DND-41 (cell line): ENCODE measurements around the gene MANSC4.

ENCODE experiments used
- ATAC-seq: fragments of 200-7000 bp; cut with Tn5 transposase; 3 replicates; pipeline ENCODE4 v1.9.1; 2021; ENCODE audit warnings: low read depth; ENCODE audit not compliant: insufficient read depth
- DNase-seq: peaks from one replicate; pipeline ENCODE4 v3.0.0-alpha.2; 2020
- H2AFZ ChIP-seq: 2 replicates; pipeline ENCODE4 v1.6.0; 2012; ENCODE audit warnings: low read depth, low read length
- H3K27ac ChIP-seq: 2 replicates; pipeline ENCODE4 v1.5.1; 2012; ENCODE audit warnings: low read length, inconsistent platforms
- H3K27me3 ChIP-seq: fragments of 200-600 bp; sonication (generic); 2 replicates; pipeline ENCODE4 v1.6.0; 2012; ENCODE audit warnings: low read length, mild to moderate bottlenecking, inconsistent platforms; ENCODE audit not compliant: insufficient read depth, poor library complexity
- H3K36me3 ChIP-seq: 2 replicates; pipeline ENCODE4 v1.5.1; 2012; ENCODE audit warnings: low read length, inconsistent platforms; ENCODE audit not compliant: insufficient read depth
- H3K4me1 ChIP-seq: 2 replicates; pipeline ENCODE4 v1.5.1; 2012; ENCODE audit warnings: mild to moderate bottlenecking, low read length; ENCODE audit not compliant: insufficient read depth
- H3K4me2 ChIP-seq: 2 replicates; pipeline ENCODE4 v1.6.0; 2012; ENCODE audit warnings: mild to moderate bottlenecking, moderate library complexity, low read length, inconsistent platforms; ENCODE audit not compliant: insufficient read depth
- H3K4me3 ChIP-seq, 2 experiments: fragments of 200-600 bp in 1 of 2; shearing (Covaris generic) in 1 of 2; 2 replicates each; pipeline ENCODE4 v1.5.1; 2012 to 2016; ENCODE audit warnings: inconsistent platforms in 2 of 2, low read length in 2 of 2, mild to moderate bottlenecking in 2 of 2, low read depth in 1 of 2, moderate library complexity in 1 of 2
- H3K79me2 ChIP-seq: 2 replicates; pipeline ENCODE4 v1.6.0; 2012; ENCODE audit warnings: low read length, inconsistent platforms; ENCODE audit not compliant: insufficient read depth
- H3K9ac ChIP-seq: 2 replicates; pipeline ENCODE4 v1.6.0; 2012; ENCODE audit warnings: low read depth, mild to moderate bottlenecking, inconsistent platforms, low read length, moderate library complexity
- H3K9me3 ChIP-seq: 2 replicates; pipeline ENCODE4 v1.5.1; 2012; ENCODE audit warnings: low read length, moderate library complexity, mild to moderate bottlenecking, inconsistent platforms; ENCODE audit not compliant: insufficient read depth, severe bottlenecking
- H4K20me1 ChIP-seq: 2 replicates; pipeline ENCODE4 v1.6.0; 2012; ENCODE audit warnings: low read length; ENCODE audit not compliant: insufficient read depth
- CTCF ChIP-seq: IDR thresholded peaks from 2 replicates; pipeline ENCODE4 v1.5.1; 2012; ENCODE audit warnings: borderline replicate concordance, low read length, moderate library complexity, mild to moderate bottlenecking; ENCODE audit not compliant: poor library complexity, severe bottlenecking; ENCODE audit errors: extremely low read depth
- EZH2 ChIP-seq: IDR thresholded peaks from 3 replicates; pipeline ENCODE4 v1.6.1; 2012; ENCODE audit warnings: borderline replicate concordance, low read depth, mild to moderate bottlenecking, moderate library complexity, low read length, inconsistent platforms; ENCODE audit not compliant: severe bottlenecking

MANSC4 gene

GRCh38 chr12:27802511-27802910, 22.5 kb upstream of the MANSC4 start:
- Histone ChIP-seq H3K4me2 (no peak overlapping the region), H3K9me3 (no peaks in the 10 kb centered on the region), H3K9ac (no peak overlapping the region), H4K20me1 (no peaks in the 10 kb centered on the region), H3K4me1 (no peaks in the 10 kb centered on the region), H2AFZ (no peak overlapping the region), H3K27ac (no peak overlapping the region), H3K36me3 (peaks cover 21% of the 10 kb centered on the region), H3K4me3 (no peak overlapping the region), H3K27me3 (no peaks in the 10 kb centered on the region), H3K79me2 (no peaks in the 10 kb centered on the region)
- DNase-seq (no peak), ATAC-seq (no peak)
- TF ChIP-seq EZH2 (no peak), CTCF (no peak)

- no peaks in the 10 kb centered on the region for H4K20me1 ChIP-seq
- H3K4me1 ChIP-seq, result no peaks in the 10 kb centered on the region
- no peak overlapping the region for H3K27ac ChIP-seq
- ATAC-seq, result no peak
- no peaks in the 10 kb centered on the region for H3K27me3 ChIP-seq
- no peak overlapping the region for H2AFZ ChIP-seq
- no peaks in the 10 kb centered on the region for H3K9me3 ChIP-seq
- peaks cover 30% of the 10 kb centered on the region for H3K36me3 ChIP-seq
- H3K79me2 ChIP-seq, result no peaks in the 10 kb centered on the region
- no peak for TF ChIP-seq EZH2
- DNase-seq, result no peak
- H3K9ac ChIP-seq, result no peak overlapping the region
- H3K4me2 ChIP-seq, result no peak overlapping the region
- H3K4me3 ChIP-seq, result no peak overlapping the region
These were observed 21.6 kb upstream of the MANSC4 start for GRCh38 chr12:27801630-27802029.

- Histone ChIP-seq H2AFZ (no peak overlapping the region), H3K27me3 (no peaks in the 10 kb centered on the region), H3K4me1 (no peaks in the 10 kb centered on the region), H3K79me2 (no peaks in the 10 kb centered on the region), H3K4me3 (no peak overlapping the region), H3K27ac (no peak overlapping the region), H3K9me3 (no peaks in the 10 kb centered on the region), H4K20me1 (no peaks in the 10 kb centered on the region), H3K36me3 (peaks cover 38% of the 10 kb centered on the region), H3K4me2 (no peak overlapping the region), H3K9ac (no peak overlapping the region)
- ATAC-seq, result no peak
- TF ChIP-seq EZH2 (no peak), CTCF (no peak)
- no peak for DNase-seq
These were observed 20.8 kb upstream of the MANSC4 start for GRCh38 chr12:27800819-27801218.

GRCh38 chr12:27797301-27798025, 17.4 kb upstream of the MANSC4 start:
- Histone ChIP-seq H3K27ac (no peak overlapping the region), H2AFZ (no peak overlapping the region), H3K36me3 (peaks cover 67% of the 10 kb centered on the region), H3K9ac (no peak overlapping the region), H4K20me1 (peaks cover 6% of the 10 kb centered on the region; the same call in 1 of the 2 replicates), H3K4me2 (no peak overlapping the region), H3K4me3 (no peak overlapping the region), H3K9me3 (no peaks in the 10 kb centered on the region), H3K27me3 (no peaks in the 10 kb centered on the region), H3K79me2 (no peaks in the 10 kb centered on the region), H3K4me1 (no peaks in the 10 kb centered on the region)
- DNase-seq, result no peak
- ATAC-seq, result no peak
- TF ChIP-seq CTCF (no peak), EZH2 (no peak)
